HG02610 (cell line): ENCODE results near the gene TNS3.
"Not testable (repeated sequence)": the region's sequence is repeated elsewhere in the genome, so short reads cannot be mapped to it uniquely, and the experiment has no call there.

ENCODE experiments used
- ATAC-seq: cut with Tn5 transposase; IDR thresholded peaks from one replicate; pipeline ENCODE4 v1.9.1; 2021; ENCODE audit warnings: mild to moderate bottlenecking, moderate library complexity; ENCODE audit not compliant: unreplicated experiment

Gene TNS3

DNA sequence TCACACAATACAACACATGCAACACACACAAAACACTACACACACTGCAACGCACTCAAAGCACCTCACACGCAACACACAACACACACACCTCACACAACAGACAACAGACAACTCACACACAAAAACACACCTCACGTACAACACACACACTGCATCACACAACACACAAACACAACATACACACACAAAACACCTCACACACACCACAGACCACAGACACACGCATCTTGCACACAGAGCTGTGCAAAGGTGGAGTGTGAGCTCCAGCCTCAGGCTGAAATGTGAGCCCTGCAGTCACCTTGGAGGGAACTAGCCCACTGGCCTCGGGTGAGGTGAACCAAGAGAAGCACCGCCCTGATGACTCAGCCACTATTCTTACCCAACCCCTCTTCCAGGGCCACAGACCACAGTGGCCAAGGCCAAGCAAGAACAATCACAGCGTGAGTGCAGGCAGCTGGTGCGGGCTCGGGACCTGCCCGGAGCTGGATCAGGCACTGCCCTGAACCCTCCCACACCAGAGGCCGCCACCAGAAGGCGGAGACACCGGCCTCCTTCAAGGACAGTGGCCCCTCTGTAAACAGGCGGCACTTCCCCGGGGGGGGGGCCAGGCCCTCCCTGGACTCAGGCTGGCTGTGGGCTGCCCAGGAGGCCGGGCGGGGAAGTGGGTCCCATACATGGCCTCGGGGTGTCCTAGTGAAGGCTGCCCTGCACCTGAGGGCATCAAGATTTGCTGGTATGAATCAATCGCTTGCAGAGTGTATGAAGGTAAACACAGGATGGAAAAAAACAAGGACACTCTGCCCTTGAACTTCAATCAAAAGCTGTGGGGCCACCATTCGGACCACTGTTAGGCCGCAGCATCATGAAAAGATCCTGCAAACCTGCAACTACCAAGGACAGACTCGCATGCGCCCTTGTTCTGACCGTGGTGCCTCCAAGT, 106.7 kb downstream of the TNS3 start:
- peak; percentile 96 for ATAC-seq

DNA sequence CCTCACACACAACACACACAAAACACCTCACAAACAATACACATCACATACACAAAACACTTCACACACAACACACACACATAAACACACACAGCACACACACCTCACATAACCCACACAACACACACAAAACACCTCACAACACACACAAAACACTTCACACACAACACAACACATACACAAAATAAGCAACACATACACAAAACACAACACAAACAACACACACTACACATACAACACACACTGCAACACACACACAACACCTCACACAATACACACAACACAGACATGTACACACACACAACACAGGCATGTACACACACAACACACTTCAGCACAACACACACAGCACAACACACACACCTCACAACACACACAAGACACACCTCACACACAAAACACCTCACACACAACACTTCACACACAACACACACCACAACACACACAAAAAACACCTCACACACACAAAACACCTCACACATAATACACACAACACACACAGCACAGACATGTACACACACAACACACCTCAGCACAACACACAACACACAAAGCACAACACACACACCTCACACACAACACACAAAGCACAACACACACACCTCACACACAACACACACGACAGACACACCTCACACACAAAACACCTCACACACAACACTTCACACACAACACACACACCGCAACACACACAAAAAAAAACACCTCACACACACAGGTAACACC, 107.5 kb downstream of the TNS3 start:
- ATAC-seq, result no peak

DNA sequence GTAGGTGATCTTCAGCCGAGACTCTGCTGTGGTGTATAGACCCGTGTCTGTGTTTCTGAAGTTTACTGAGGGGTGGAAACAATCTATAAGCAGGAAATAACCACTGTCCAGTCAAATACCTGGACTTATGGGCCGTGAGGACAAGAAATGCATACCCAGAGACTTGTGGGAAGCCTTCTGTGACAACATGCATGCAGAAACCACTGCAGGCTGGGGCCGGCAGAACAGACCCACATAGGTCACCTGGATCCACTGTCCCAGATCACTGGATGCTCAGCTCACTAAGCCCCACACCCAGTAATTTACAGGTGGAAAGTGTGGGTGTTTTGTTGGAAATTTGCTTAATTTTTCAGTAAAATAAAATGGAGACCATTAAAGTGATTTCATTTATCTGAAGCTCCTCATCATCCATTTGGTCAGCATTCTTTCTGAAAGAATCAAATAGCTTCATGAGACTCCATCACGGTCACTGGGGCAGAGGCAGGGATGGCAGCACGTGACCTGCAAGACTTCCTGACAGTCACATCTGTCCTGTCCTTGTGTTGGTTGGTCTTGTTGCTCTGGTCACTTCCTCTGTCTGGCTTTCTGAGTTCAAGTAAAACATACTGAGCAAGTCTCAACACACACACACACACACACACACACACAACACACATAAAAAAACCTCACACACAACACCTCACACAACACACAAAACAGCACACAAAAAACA, 108.3 kb downstream of the TNS3 start:
- no peak for ATAC-seq

DNA sequence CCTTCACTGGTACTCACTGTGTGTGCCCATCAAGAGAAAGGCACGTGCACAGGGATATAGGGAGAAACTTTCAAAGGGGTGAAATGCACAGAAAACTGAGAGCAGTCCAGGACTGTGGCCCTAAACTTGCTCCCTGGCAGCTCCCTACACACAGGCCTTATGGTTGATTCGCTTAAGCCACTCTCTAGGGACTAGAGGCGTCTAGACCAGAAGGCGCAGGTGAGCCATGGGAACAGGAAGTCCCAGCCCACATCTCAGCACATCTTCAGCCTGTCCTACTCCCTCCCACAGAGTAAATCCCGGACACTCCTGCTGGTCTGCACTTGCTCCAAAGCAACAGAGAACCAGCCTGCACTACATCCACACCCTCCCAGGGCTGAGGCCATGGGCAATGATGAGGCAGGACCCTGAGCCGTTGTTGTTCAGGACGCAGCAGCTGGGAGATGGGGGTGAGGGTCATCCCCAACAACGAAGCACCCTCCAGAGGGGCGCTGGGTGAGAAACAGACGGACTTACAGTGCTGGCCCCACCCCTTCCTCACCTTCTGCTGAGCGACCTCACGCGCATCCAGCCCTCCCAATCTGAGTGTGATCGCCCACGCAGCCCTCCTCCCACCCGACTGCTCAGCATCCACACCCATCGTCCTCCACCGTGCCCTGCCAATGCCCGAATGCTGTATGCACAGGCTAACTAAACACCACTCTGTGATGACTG, 109.3 kb downstream of the TNS3 start:
- no peak for ATAC-seq

DNA sequence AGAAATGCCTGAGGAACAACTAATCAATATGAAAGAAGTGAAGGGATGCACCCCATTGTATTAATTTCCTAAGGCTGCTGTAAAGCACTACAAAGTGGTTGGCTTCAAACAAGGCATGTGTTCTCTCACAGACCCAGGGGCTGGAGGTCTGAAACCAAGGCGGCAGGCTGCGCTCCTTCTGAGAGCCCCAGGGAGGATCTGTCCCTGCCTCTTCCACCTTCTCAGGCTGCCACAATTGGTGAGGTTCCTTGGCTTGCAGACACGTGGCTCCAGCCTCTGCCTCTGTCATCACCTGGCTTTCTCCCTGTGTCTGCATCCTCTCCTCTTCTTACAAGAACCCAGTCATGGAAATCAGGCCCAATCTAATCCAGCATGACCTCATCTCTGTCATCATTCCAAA, 110.1 kb downstream of the TNS3 start:
- ATAC-seq, result no peak

DNA sequence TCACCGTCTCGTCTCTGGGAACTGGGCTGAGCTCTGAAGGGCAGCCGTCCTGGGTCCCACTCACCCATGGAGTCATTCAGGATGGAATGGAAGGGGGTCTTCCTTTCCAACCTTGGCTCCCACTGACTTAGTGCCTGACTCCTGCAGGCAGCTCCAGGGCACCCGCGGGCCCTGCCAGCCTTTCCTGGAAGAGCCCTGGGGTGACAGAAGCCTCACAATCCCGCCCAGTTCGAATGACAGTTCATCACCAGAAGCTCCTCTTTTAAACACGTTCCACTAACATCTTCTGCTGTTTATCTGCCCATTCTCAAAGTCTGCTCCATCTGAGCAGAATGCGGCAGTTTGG, 110.6 kb downstream of the TNS3 start:
- no peak for ATAC-seq

DNA sequence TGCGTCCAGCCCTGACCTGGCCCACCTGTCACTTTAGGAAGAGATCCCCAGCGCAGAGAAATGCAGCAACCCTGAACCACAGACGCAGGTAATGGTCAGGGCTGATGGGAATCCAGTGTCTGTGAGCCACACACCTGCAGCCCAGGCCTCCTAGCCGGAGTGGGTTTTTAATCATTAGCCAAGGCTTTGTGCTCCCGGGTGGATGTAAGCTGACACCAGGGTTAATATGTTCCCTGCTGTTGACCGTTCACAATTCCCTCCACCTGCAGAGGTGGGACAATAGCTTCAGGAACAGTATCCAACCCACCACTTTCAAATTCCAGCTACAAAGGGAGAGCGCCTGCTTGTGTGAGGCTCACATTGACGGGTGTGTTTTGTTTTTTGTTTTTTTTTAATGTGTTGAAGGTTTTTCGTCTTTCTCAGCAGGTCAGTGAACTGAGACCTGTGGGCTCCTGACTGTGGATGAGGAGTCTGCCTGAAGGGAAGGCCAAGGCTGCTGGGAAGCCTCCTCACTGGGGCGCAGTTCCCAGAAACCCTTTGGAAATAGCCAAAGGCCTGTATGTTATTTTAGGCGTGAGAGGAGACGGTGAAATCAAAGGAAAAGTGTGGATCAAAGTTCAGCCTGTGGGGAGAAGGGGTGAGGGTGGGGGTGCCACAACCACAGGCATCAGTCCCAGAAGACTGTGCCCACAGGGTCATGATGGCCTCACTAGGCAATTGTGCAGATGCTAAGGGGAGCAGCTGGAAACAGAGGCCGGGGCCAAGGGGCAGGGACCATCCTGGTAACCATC, 111.1 kb downstream of the TNS3 start:
- ATAC-seq, result no peak

DNA sequence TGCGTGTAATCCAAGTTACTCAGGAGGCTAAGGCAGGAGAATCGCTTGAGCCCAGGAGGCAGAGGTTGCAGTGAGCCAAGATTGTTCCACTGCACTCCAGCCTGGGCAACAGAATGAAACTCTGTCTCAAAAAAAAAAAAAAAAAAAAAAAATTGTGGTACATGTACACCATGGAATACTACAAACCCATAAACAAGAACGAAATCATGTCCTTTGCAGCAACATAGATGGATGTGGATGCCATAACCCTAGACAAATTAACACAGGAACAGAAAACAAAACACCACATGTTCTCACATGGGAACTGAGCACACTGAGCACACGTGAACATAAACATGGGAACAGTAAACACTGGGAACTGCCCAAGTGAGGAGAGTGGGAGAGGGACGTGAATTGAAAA, 112.1 kb downstream of the TNS3 start:
- not testable (repeated sequence) for ATAC-seq

DNA sequence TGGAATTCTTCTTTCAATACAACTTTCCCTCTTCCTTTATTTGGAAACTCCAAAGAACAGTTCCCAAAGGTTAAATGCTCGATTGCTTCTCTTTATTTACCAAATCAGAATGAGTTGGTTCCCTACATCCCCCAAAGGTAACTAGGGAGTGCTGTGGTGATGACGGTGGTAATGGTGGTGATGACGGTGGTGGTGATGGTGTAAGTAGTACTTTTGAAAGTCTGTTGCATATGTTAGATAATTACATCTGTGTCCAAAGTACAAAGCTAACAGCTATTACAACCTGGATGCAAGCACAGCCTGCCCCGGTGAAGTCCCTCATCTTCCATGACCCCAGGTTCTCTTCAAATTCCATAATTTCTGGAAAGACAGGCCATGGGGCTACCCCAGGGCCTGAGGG, 115.1 kb downstream of the TNS3 start:
- no peak for ATAC-seq

DNA sequence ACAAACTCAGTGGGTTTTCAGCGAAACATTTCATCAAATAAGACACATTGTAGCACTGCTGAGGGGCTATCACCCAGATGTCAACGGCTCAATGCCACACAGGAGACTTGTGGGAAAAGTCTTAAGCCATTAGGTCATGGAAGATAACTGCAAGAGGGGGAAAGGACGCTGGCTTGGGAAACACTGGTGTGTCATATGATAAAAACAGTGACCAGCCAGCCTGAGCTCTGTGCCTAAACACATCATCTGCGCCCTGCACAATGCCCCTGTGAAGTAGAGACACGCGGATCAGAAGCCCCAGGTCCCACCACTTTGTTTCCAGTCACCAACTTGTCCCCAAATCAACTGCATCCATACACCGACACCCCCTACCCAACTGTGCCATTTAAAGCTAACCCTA, 116.7 kb downstream of the TNS3 start:
- ATAC-seq, result no peak

DNA sequence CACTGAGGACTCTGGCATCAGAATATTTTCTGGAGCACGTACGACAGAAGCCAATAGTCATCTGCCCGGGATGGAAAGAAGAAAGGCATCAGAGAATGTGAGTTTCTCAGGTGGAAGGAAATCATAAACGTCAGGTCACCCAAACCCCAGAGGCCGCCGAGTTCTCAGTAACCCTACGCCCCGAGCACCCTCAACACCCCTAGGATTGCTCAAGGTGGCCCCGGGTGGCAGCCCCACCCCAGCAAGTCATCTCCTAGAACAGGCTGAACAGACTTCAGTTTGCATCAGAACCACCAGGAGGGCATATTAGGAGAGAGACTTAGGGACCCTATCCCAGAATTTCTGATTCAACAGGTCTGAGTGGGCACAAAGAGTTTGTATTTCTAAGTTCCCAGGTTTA, 117.6 kb downstream of the TNS3 start:
- ATAC-seq, result no peak

DNA sequence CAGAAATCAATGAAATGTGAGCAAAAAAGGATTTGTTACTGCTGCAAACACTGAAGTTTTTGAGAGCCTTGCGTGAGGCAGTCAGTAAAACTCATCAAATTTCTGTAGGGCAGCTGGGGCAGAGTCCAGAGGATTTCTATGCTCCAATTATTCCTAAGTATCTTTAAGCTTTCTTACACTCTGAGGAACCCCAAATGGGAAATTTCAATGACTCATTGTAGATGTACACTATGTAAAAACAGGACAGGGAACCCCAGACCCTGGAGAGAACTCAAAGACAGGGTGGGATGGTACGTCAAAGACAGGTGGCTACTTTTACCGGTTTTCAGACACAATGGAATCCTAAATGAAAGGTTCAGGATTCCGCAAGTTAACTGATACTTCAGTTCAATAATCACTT, 120.2 kb downstream of the TNS3 start:
- ATAC-seq, result no peak

DNA sequence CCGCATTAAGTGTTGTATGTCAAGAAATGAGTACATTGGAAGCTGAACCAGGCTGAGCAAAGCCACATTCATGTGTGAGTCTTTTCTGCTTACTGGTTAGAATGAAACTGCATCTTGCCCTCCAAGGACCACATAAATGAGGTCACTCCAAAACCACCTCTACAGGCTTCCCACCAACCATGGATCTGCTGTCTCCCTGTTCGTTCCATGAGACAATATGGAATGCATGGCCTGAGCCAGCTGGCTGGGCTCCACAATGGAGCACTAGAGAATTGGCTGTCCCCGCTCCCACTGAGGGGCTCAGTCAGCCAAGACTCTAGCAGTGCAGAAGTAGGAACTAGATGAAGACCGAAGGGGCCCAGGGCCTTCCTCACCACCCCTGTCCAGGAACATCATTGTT, 120.8 kb downstream of the TNS3 start:
- no peak for ATAC-seq

DNA sequence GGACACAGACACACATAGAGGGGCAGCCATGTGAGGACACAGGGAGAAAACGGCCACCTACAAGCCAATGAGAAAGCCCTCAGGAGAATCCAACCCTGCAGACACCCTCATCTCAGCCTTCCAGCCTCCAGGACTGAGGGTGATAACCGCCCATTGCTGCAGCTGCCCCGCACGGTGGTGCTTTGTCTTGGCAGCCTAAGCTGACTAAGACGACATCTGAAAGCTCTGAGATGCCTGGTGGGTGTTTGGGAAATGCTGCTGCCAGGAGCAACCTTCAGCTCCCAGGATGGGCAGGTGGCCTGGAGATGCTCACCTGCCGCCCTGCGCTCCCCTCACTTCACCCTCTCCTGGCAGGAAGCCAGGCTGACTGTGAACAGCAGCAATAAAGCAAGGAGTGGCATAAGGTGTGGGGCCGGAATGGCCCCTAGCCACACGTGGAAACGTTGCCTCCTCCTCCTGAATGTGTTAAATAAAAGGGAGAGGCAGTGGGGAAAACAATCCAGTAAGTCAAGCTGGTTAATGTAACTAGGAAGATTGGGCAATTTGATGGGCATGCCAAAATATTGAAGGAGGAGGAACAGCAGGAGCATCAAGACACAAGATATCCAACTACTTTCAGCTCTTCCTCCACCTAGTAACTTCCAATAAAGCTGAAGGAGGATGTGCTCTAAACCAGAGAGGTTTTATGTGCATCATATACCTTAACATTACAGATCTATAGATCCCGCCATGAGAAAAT, 121.5 kb downstream of the TNS3 start:
- no peak for ATAC-seq

DNA sequence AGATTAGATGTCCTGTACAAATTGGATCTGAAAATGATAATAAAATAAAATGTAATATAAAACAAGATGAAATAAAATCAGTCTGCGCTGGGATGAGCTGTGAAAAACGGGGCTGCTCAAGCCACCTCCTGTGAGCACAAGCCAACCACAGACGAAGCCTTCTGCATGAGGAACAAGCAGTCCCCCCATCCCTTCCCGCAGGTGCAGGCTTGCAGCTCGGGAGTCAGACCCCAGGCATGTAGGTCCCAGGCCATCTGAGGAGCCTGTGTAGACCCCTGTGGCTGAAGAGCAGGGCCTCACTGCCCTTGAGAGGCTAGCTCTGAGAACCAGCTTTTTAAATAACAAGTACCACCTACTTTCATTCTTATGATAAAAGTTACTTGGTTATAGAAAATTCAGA, 123.4 kb downstream of the TNS3 start:
- no peak for ATAC-seq

DNA sequence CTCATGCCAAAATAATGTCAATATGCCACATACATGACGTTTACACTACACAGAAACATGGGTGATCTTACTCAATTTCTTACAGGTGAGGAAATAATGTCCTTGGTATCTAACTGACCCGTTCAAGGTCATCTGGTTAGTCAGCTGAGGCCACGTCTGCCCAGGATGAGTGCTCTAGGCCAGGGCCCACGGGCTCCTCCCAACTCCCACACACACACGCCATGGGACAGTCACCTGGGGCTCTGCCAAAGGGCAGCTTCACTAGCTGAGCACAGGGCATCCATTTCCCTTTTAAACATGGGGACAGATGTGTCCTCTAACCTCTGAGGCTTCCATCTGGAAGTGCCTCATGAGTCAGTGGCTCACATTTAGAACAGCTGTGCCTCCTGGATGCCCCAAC, 123.9 kb downstream of the TNS3 start:
- ATAC-seq, result no peak

DNA sequence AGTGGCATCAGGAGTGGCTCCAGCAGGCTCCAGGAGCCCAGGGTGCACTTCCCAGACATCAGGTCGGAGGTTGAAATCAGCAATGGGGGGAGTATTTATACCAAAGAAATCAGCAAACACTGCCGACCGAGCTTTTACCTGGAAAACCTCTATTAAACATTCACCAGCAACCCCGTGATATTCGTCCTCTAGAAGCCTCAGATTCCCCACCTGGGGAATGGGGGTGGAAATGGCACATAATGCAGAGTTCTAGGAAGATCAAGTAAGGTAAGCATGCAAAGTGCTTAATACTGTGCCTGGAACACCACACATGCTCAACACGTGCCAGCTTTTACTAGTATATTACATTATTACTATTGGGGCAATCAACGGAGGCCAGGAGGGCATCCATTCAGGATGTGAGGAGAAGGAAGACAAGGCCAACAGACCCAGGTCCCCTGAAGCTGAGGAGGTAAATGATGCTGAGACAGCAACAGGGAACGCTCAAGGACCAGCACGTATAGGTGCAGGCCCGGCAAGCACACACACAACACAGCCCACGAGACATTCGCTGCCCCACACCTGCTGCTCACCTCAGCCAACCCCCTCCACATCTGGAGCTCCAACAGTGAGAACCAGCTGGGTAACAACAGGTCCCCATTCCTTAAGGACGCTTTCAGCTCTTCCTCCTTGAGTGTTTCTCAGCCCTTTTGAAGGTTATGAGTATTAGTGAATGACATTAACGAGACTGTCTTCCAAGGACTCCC, 125.5 kb downstream of the TNS3 start:
- ATAC-seq, result no peak

DNA sequence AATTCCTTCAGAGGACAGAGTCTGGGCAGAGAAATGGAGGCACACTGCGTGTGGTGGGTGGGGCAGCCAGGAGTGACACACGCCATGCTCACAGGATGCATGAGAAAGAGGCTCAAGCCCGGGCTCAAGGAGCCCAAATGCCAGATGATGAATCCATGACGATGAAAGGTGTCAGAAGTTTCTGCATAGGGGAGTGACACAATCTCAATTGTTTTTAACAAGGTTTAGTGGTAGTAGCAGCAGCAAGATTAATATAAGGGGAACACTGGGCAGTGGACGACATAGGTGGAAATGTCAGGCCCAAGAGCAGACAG, 126.1 kb downstream of the TNS3 start:
- no peak for ATAC-seq
